RWPE1 (cell line): ENCODE measurements around the gene JAK1.

ENCODE experiments used
- CTCF ChIA-PET: fragments of 350-600 bp; sonication (Branson Sonifier 250); formaldehyde crosslinking; extraction: SDS; loops from one replicate; lab custom pipeline; 2021; lab: Yijun Ruan, JAX
- POLR2A ChIA-PET: fragments of 400-600 bp; formaldehyde crosslinking; extraction: SDS; loops from one replicate; lab custom pipeline; 2020; ENCODE audit warnings: antibody characterized with exemption; ENCODE audit not compliant: low non-redundant PET; lab: Yijun Ruan, JAX
- DNase-seq: peaks from one replicate; pipeline ENCODE4 v3.0.0; 2012; ENCODE audit warnings: low spot score
- H3K27ac ChIP-seq: fragments of 450-650 bp; 2 replicates; pipeline ENCODE4 v1.5.1; 2017
- TF ChIP-seq, protein P1 (sequence below): fragments of 450-650 bp; conservative IDR thresholded peaks from 2 replicates; pipeline ENCODE4 v1.5.1; 2017; ENCODE audit warnings: low read depth, mild to moderate bottlenecking

JAK1 gene

DNA sequence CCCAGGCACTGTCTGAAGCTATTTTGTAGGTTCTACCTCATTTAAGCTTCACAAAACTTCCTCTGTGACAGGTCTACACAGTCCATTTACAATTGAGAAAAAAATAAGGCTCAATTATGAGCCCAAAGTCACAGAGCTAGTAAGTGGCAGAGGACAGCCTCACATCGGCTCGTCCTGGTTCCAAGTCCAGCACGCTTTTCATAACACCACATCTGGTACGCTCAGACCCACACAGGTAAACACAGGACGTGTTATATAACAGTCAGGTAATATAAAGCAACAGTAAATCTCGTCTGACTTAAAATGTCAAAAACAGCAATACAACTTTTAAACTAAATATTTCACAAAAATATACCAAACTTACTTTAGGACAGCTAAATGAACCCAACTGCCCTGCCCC is 13.1 kb downstream of the JAK1 start:
- no peak for DNase-seq
- H3K27ac ChIP-seq, result no peak overlapping the region
- ChIA-PET POLR2A (no interaction called here), CTCF (no interaction called here)
- TF ChIP-seq, protein P1, sequence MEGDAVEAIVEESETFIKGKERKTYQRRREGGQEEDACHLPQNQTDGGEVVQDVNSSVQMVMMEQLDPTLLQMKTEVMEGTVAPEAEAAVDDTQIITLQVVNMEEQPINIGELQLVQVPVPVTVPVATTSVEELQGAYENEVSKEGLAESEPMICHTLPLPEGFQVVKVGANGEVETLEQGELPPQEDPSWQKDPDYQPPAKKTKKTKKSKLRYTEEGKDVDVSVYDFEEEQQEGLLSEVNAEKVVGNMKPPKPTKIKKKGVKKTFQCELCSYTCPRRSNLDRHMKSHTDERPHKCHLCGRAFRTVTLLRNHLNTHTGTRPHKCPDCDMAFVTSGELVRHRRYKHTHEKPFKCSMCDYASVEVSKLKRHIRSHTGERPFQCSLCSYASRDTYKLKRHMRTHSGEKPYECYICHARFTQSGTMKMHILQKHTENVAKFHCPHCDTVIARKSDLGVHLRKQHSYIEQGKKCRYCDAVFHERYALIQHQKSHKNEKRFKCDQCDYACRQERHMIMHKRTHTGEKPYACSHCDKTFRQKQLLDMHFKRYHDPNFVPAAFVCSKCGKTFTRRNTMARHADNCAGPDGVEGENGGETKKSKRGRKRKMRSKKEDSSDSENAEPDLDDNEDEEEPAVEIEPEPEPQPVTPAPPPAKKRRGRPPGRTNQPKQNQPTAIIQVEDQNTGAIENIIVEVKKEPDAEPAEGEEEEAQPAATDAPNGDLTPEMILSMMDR, result no peak

DNA sequence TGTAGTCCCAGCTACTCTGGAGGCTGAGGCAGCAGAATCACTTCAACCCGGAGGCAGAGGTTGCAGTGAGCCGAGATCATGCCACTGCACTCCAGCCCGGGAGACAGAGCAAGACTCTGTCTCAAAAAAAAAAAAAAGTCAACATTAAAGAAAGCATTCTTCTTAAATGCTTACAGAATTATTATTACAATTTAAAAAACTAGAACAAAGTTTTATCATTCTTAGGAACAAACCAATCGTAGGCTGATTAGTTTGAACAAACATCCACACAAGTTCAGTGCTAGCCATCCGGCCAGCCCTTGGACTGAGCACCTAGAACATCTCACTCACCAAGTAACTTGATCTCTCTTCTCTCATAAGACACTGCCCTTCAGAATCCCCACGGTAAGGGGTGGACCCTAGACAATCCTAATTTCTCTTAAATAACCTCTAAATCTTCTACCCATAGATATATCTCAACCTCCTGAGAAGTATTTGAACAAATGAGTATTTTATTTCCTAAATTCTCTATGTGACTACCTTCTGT is 16.0 kb downstream of the JAK1 start:
- POLR2A ChIA-PET, result no interaction called here
- TF ChIP-seq, protein P1, result no peak
- no peak for DNase-seq
- CTCF ChIA-PET, result no interaction called here
- no peak overlapping the region for H3K27ac ChIP-seq

DNA sequence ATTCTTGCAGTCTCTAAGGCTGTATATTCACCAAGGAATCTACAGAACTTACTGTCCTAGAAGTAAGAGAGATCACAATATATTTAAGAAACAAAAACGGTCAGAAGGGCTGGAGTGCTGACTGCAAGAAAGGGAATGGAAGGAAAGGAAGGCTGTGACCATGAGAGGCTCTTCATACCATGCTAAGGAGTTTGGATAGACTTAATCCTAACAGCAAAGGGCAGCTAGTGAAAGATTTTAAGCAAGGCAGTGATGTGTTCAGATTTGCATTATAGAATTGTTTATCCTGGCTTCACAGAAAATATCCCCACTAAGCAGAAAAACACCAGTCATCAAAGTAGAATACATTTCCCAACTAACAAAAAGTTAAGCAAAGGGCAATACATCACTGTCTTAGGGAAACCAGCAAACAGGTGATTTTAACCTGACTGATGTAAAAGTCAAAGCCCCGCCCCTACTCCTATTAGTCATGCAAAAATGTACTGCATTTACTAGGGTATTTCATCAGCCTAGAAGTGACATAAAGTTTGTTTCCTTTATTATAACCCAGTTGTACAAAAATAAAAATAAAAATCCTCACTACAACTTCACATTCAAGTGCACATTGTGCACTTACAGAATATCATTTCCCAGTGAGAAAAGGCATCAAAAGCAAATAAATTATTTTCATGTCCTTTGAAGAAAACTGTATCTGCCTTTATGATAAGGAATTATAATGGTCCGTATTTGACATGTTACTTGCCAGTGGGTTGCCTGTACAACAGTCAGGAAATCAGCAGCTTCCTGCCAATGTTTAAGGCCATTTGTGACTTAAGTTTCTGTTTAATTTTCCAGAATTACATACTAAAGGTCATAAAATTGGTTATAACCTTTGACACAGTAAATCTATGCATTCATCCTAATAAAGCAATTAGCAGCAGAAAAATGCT is 17.2 kb downstream of the JAK1 start:
- ChIA-PET POLR2A (no interaction called here), CTCF (no interaction called here)
- DNase-seq, result peak; percentile 56
- TF ChIP-seq, protein P1, result no peak
- no peak overlapping the region for H3K27ac ChIP-seq

DNA sequence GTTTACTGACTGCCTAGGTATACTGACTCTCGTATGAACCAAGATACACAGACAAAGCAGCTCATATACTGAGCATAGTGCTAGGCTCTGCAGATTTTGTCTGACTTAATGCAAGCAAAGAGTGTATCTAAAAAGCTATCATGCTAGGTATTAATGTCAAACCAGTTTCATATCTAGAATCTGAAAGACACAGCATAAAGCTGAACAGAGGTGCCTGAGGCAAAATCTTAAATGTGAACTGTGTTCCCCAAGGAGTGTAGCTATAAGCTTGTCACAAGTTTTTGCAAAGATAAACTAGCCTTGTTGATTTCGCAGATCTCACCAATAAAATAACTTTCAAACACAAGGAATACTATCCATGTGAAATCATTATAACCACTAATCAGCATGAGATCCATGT is 18.1 kb downstream of the JAK1 start:
- ChIA-PET POLR2A (no interaction called here), CTCF (interaction anchor here (0.7 kb wide), 1 partner anchor 803 kb away, joined by 3 read pairs; no protein-coding TSS in a partner anchor)
- TF ChIP-seq, protein P1, result no peak
- DNase-seq, result no peak
- H3K27ac ChIP-seq, result no peak overlapping the region

DNA sequence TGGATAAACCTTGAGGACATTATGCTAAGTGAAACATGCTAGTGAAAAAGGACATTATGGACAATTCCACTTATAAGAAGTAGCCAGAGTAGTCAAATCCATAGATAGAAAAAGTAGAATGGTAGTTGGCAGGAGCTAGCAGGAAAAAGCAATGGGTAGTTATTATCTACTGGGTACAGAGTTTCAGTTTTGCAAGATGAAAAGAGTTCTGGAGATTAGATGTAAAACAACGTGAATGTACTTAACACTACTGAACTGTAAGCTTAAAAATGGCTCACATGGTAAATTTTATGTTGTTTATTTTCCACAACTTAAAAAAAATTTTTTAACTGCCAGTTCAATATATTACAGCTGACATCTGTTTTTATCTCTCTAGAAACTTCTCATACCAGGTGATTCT is 19.4 kb downstream of the JAK1 start:
- TF ChIP-seq, protein P1, result no peak
- no peak overlapping the region for H3K27ac ChIP-seq
- ChIA-PET CTCF (no interaction called here), POLR2A (interaction anchor here (0.7 kb wide), 1 partner anchor 288 kb away, joined by 3 read pairs; no protein-coding TSS in a partner anchor)
- no peak for DNase-seq

DNA sequence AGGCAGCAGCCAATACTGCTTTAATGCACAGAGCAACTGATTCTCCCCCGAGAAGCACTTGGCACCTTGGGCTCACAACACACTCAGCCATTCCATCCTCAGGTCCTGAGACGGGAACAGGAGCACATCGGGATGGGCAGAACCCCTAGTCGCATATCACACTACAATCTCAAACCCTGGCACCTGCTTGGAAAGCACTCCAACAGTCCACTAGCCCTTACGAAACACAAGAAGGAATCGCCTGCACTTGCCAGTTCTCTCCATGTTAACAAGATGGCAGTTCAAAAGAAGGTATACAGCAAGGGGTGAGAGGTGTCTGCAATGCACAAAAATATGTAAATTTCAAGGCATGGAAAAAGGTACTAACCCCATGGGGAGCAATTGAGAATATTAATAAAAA is 21.4 kb downstream of the JAK1 start:
- POLR2A ChIA-PET, result no interaction called here
- TF ChIP-seq, protein P1, result no peak
- CTCF ChIA-PET, result no interaction called here
- no peak overlapping the region for H3K27ac ChIP-seq
- no peak for DNase-seq
